Suprapubic skin (tissue), 4 donors: ENCODE measurements around the gene CEP290.

Source experiments
- CTCF ChIP-seq, 2 donors: fragments of 200-600 bp in 1 of 2; fragments of 450-650 bp in 1 of 2; sonication (generic) in 1 of 2; IDR thresholded peaks; one replicate each; pipeline ENCODE4 v1.5.1; 2016 to 2019; ENCODE audit warnings: antibody characterized with exemption in 2 of 2, mild to moderate bottlenecking in 1 of 2, moderate library complexity in 1 of 2
- EP300 ChIP-seq: sonication (generic); formaldehyde crosslinking; IDR thresholded peaks from one replicate; pipeline ENCODE4 v1.6.1; 2017; ENCODE audit warnings: antibody characterized with exemption
- POLR2A ChIP-seq, 2 donors: fragments of 450-650 bp; IDR thresholded peaks; one replicate each; pipeline ENCODE4 v1.6.1; 2017; ENCODE audit warnings: antibody characterized with exemption in 2 of 2, mild to moderate bottlenecking in 2 of 2, moderate library complexity in 2 of 2
- POLR2AphosphoS5 ChIP-seq, 3 donors: sonication (generic); formaldehyde crosslinking; IDR thresholded peaks; one replicate each; pipeline ENCODE4 v1.6.1; 2017; ENCODE audit warnings: antibody characterized with exemption in 3 of 3

GRCh38 chr12:88188180-88188579, 46.3 kb upstream of the CEP290 start:
- no peak for TF ChIP-seq POLR2A (IDR thresholded peaks at IDR 0.05)
- no peak for TF ChIP-seq CTCF (IDR thresholded peaks at IDR 0.05)
- TF ChIP-seq POLR2AphosphoS5 (IDR thresholded peaks at IDR 0.05), result no peak
- no peak for TF ChIP-seq EP300
